Measurements from ENCODE around the gene ERVK3-1.
A peak's percentile ranks its signal among the peaks of the same experiment; 100 is the strongest.
"Not testable (repeated sequence)": the region's sequence is repeated elsewhere in the genome, so short reads cannot be mapped to it uniquely, and the experiment has no call there.

Gene ERVK3-1

GRCh38 chr19:58346961-58347929 is 42.1 kb downstream of the ERVK3-1 start:
- DNase-seq, result peak; percentile 62

GRCh38 chr19:58348080-58348479 is 42.9 kb downstream of the ERVK3-1 start:
- not testable (repeated sequence) for DNase-seq

GRCh38 chr19:58349590-58349989 is 44.4 kb downstream of the ERVK3-1 start:
- no peak for DNase-seq

- DNase-seq, result no peak
Observed at GRCh38 chr19:58350001-58350861, 45.1 kb downstream of the ERVK3-1 start.

GRCh38 chr19:58350871-58351557 is 45.8 kb downstream of the ERVK3-1 start:
- no peak for DNase-seq

- no peak for DNase-seq
Observed at GRCh38 chr19:58351558-58351878, 46.3 kb downstream of the ERVK3-1 start.

- DNase-seq, result no peak
Observed at GRCh38 chr19:58351990-58352755, 47.0 kb downstream of the ERVK3-1 start.

- DNase-seq, result no peak
Observed at GRCh38 chr19:58352760-58353671, 47.8 kb downstream of the ERVK3-1 start, which contains the start of gene A1BG. Gene A1BG, minus strand, starts transcription at chr19:58353492. Its CDS starts 55 bp downstream, at chr19:58353437.

- DNase-seq, result no peak
Observed at GRCh38 chr19:58353717-58354477, 48.7 kb downstream of the ERVK3-1 start.

GRCh38 chr19:58354478-58355030 is 49.4 kb downstream of the ERVK3-1 start:
- DNase-seq, result no peak

GRCh38 chr19:58355215-58355796 is 50.1 kb downstream of the ERVK3-1 start:
- no peak for DNase-seq

GRCh38 chr19:58355908-58356765 is 51.0 kb downstream of the ERVK3-1 start:
- no peak for DNase-seq

- DNase-seq, result no peak
Observed at GRCh38 chr19:58356766-58357480, 51.7 kb downstream of the ERVK3-1 start.

GRCh38 chr19:58357481-58358145 is 52.4 kb downstream of the ERVK3-1 start:
- DNase-seq, result no peak

GRCh38 chr19:58361900-58362271 is 56.7 kb downstream of the ERVK3-1 start:
- peak; percentile 44 for DNase-seq

- peak; percentile 93 for DNase-seq
Observed at GRCh38 chr19:58362272-58362994, 57.3 kb downstream of the ERVK3-1 start, which contains the start of gene ZNF497. Gene ZNF497, minus strand, starts transcription at chr19:58362751. Its CDS starts 5,116 bp downstream, at chr19:58357635.

Data from NCI-H510A treated with DMSO at 0.1 percent for 48 hours (cell line).